Mesenchymal stem cell (in vitro differentiated cells and primary cell): Measurements from ENCODE around the gene MAN1B1.

ENCODE experiments used
- DNase-seq: peaks from one replicate; pipeline ENCODE4 v3.0.0-alpha.2; 2013
- H2AFZ ChIP-seq: one replicate; pipeline ENCODE4 v1.6.1; 2013; ENCODE audit warnings: low read depth, mild to moderate bottlenecking, control low read depth, inconsistent platforms, low read length, moderate library complexity
- H2AK5ac ChIP-seq: 2 replicates; pipeline ENCODE4 v1.6.1; 2013; ENCODE audit warnings: low read length, moderate library complexity, mild to moderate bottlenecking, inconsistent platforms; ENCODE audit not compliant: severe bottlenecking
- H2BK120ac ChIP-seq: one replicate; pipeline ENCODE4 v1.6.1; 2013; ENCODE audit warnings: low read depth, mild to moderate bottlenecking, inconsistent platforms, low read length, moderate library complexity
- H2BK12ac ChIP-seq, 2 experiments: one replicate each; pipeline ENCODE4 v1.6.1; 2013; ENCODE audit warnings: inconsistent platforms in 2 of 2, low read length in 2 of 2, mild to moderate bottlenecking in 2 of 2, moderate library complexity in 2 of 2, control low read depth in 1 of 2
- H2BK15ac ChIP-seq: one replicate; pipeline ENCODE4 v1.6.1; 2013; ENCODE audit warnings: mild to moderate bottlenecking, low read depth, inconsistent platforms; ENCODE audit not compliant: poor library complexity, severe bottlenecking
- H2BK5ac ChIP-seq: 2 replicates; pipeline ENCODE4 v1.6.1; 2013; ENCODE audit warnings: low read depth, mild to moderate bottlenecking, low read length, control low read depth, inconsistent platforms; ENCODE audit not compliant: poor library complexity, severe bottlenecking
- H3K14ac ChIP-seq, 2 experiments: one replicate each; pipeline ENCODE4 v1.6.1; 2013; ENCODE audit warnings: inconsistent platforms in 2 of 2, low read length in 2 of 2, control low read depth in 1 of 2, mild to moderate bottlenecking in 1 of 2, moderate library complexity in 1 of 2
- H3K18ac ChIP-seq, 2 experiments: one replicate each; pipeline ENCODE4 v1.6.1; 2013; ENCODE audit warnings: inconsistent platforms in 2 of 2, low read length in 2 of 2, control low read depth in 1 of 2, low read depth in 1 of 2, mild to moderate bottlenecking in 1 of 2
- H3K23ac ChIP-seq, 2 experiments: one replicate each; pipeline ENCODE4 v1.6.1; 2013; ENCODE audit warnings: inconsistent platforms in 2 of 2, low read length in 2 of 2, mild to moderate bottlenecking in 2 of 2, moderate library complexity in 2 of 2, control low read depth in 1 of 2
- H3K27ac ChIP-seq: 2 replicates; pipeline ENCODE4 v1.5.1; 2013; ENCODE audit warnings: mild to moderate bottlenecking, moderate library complexity, low read length, control low read depth, inconsistent platforms; ENCODE audit not compliant: poor library complexity, severe bottlenecking
- H3K27me3 ChIP-seq, 2 experiments: 2 replicates each; pipeline versions ENCODE4 v1.6.1 to v1.7.0; 2013; ENCODE audit warnings: low read length in 2 of 2, mild to moderate bottlenecking in 2 of 2, moderate library complexity in 2 of 2, control low read depth in 1 of 2, inconsistent platforms in 1 of 2; ENCODE audit not compliant: control insufficient read depth in 1 of 2, insufficient read depth in 1 of 2
- H3K36me3 ChIP-seq, 2 experiments: 2 replicates each; pipeline versions ENCODE4 v1.6.1 to v1.7.0; 2013; ENCODE audit warnings: low read length in 2 of 2, control low read depth in 1 of 2, inconsistent platforms in 1 of 2, low read depth in 1 of 2, mild to moderate bottlenecking in 1 of 2; ENCODE audit not compliant: insufficient read depth in 2 of 2, control insufficient read depth in 1 of 2
- H3K4ac ChIP-seq, 2 experiments: one replicate each; pipeline ENCODE4 v1.6.1; 2013; ENCODE audit warnings: inconsistent platforms in 2 of 2, low read length in 2 of 2, mild to moderate bottlenecking in 2 of 2, moderate library complexity in 2 of 2, control low read depth in 1 of 2, low read depth in 1 of 2
- H3K4me1 ChIP-seq: 2 replicates; pipeline ENCODE4 v1.6.1; 2013; ENCODE audit warnings: low read depth, low read length, control low read depth; ENCODE audit not compliant: control insufficient read depth, insufficient read depth
- H3K4me2 ChIP-seq: 2 replicates; pipeline ENCODE4 v1.6.1; 2013; ENCODE audit warnings: low read length, mild to moderate bottlenecking, inconsistent platforms; ENCODE audit not compliant: poor library complexity, severe bottlenecking
- H3K4me3 ChIP-seq, 2 experiments: 2 replicates each; pipeline versions ENCODE4 v1.5.1 to v1.7.0; 2013; ENCODE audit warnings: low read length in 2 of 2, mild to moderate bottlenecking in 2 of 2, control low read depth in 1 of 2, low read depth in 1 of 2; ENCODE audit not compliant: insufficient read depth in 1 of 2
- H3K79me1 ChIP-seq: replicated peaks from 2 replicates; pipeline ENCODE4 v1.6.1; 2013; ENCODE audit warnings: mild to moderate bottlenecking, control low read depth, low read length, inconsistent platforms; ENCODE audit not compliant: poor library complexity, severe bottlenecking
- H3K9ac ChIP-seq: 2 replicates; pipeline ENCODE4 v1.7.0; 2013; ENCODE audit warnings: mild to moderate bottlenecking, low read length, moderate library complexity
- H3K9me3 ChIP-seq: 2 replicates; pipeline ENCODE4 v1.7.0; 2013; ENCODE audit warnings: mild to moderate bottlenecking, low read length; ENCODE audit not compliant: control insufficient read depth
- H4K8ac ChIP-seq: one replicate; pipeline ENCODE4 v1.6.1; 2013; ENCODE audit warnings: inconsistent platforms, mild to moderate bottlenecking, low read length, moderate library complexity
- H4K91ac ChIP-seq: one replicate; pipeline ENCODE4 v1.6.1; 2013; ENCODE audit warnings: mild to moderate bottlenecking, low read length, inconsistent platforms
- WGBS: methylation state at CpG from one replicate; pipeline ENCODE4 v1.1.7; 2013; ENCODE audit warnings: mixed read lengths; 5-methylcytosine and 5-hydroxymethylcytosine counted together

MAN1B1 gene

DNA sequence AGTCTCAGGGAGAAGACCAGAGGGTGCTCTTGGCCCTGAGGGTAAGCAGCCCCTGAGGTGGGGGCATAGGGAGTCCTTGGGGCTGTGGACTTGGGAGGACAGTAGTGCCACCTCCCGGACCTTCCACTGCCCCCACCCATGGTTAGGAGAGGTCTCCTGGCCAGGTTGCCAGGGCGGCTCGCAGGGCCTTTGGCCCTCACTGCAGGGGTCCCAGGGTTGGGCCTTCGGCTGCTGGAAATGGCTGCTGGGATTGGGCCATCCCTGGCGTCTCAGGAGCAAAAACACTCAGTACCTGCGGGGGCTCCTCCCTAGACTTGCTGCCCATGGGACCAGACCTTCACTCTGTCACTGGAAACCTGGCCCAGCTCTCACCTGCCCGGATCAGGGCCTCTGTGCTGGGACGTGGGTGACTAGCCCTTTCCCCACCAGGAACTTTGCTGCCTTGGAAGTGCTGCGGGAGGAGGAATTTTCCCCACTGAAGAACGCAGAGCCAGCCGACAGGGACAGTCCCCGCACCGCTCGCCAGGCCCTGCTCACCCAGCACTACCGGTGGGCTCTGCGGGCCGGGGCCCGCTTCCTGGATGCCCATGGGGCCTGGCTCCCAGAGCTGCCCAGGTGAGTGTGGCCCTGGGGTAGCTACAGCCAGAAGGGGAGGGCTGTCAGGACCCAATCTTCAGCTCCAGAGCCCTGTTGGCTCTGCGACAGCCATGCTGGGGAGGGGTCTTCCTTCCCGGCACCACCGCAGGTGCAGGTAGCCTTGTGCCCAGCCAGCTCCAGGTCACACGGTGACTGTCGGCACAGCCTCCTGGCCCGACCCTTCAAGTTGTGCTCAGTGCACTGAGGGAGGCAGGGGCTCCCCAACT, 6.3 kb upstream of the MAN1B1 start:
- no peak overlapping the region for H2BK120ac ChIP-seq
- H3K4me1 ChIP-seq = peaks cover 52% of the 10 kb centered on the region
- no peak overlapping the region for H2BK15ac ChIP-seq
- no peak for DNase-seq
- no peak overlapping the region for H3K9ac ChIP-seq
- no peak overlapping the region for H3K23ac ChIP-seq
- peaks cover 45 to 46% of the 10 kb centered on the region in 2 experiments for H3K36me3 ChIP-seq
- H2AFZ ChIP-seq = no peak overlapping the region
- no peak overlapping the region for H2BK5ac ChIP-seq
- H3K4me3 ChIP-seq = no peak overlapping the region
- H2AK5ac ChIP-seq = no peak overlapping the region
- no peaks in the 10 kb centered on the region for H3K27me3 ChIP-seq
- peaks cover 27% of the 10 kb centered on the region for H3K79me1 ChIP-seq
- H3K9me3 ChIP-seq = no peaks in the 10 kb centered on the region
- H3K27ac ChIP-seq = no peak overlapping the region
- no peak overlapping the region for H4K8ac ChIP-seq
- H3K4me2 ChIP-seq = no peak overlapping the region
- H2BK12ac ChIP-seq = no peak overlapping the region
- H3K4ac ChIP-seq = no peak overlapping the region
- H4K91ac ChIP-seq = no peak overlapping the region
- no peak overlapping the region for H3K18ac ChIP-seq
- WGBS = 95% methylated on average over 21 of the region's 24 CpGs
- no peak overlapping the region for H3K14ac ChIP-seq

GRCh38 chr9:137082222-137082924, 4.4 kb upstream of the MAN1B1 start:
- no peak overlapping the region for H2BK15ac ChIP-seq
- no peak overlapping the region for H2BK5ac ChIP-seq
- H3K27me3 ChIP-seq = no peaks in the 10 kb centered on the region
- no peak overlapping the region for H2BK120ac ChIP-seq
- peak overlapping the region in 1 of 2 experiments; percentile 13 for H3K18ac ChIP-seq
- H4K8ac ChIP-seq = no peak overlapping the region
- peaks cover 51% of the 10 kb centered on the region for H3K4me1 ChIP-seq
- peaks cover 37% of the 10 kb centered on the region for H3K79me1 ChIP-seq
- no peak for DNase-seq
- peak overlapping the region; percentile 74 for H3K9ac ChIP-seq
- peak overlapping the region; percentile 85 for H3K27ac ChIP-seq
- H2AFZ ChIP-seq = no peak overlapping the region
- H2AK5ac ChIP-seq = peak overlapping the region; percentile 29
- H3K9me3 ChIP-seq = no peaks in the 10 kb centered on the region
- peak overlapping the region in 1 of 2 experiments; percentile 25 for H3K4me3 ChIP-seq
- H4K91ac ChIP-seq = no peak overlapping the region
- H3K36me3 ChIP-seq = peaks cover 45 to 46% of the 10 kb centered on the region in 2 experiments
- no peak overlapping the region for H3K23ac ChIP-seq
- H2BK12ac ChIP-seq = peak overlapping the region in 1 of 2 experiments; percentile 37
- no peak overlapping the region for H3K4me2 ChIP-seq
- WGBS = 96% methylated on average over 16 of the region's 16 CpGs
- H3K4ac ChIP-seq = peak overlapping the region in 1 of 2 experiments; percentile 37
- H3K14ac ChIP-seq = peak overlapping the region in 1 of 2 experiments; percentile 5

GRCh38 chr9:137082925-137083290, 3.9 kb upstream of the MAN1B1 start:
- Histone ChIP-seq H3K36me3 (peaks cover 45 to 46% of the 10 kb centered on the region in 2 experiments), H3K27me3 (no peaks in the 10 kb centered on the region), H3K9ac (peak overlapping the region; percentile 74), H3K4me2 (no peak overlapping the region), H2AFZ (no peak overlapping the region), H2BK15ac (peak overlapping the region; percentile 13), H4K8ac (no peak overlapping the region), H3K23ac (no peak overlapping the region), H2BK12ac (peak overlapping the region in 1 of 2 experiments; percentile 37), H3K4ac (peak overlapping the region in 1 of 2 experiments; percentile 37), H4K91ac (peak overlapping the region; percentile 57), H2AK5ac (peak overlapping the region; percentile 70), H2BK5ac (no peak overlapping the region), H3K4me3 (peak overlapping the region; percentile 9 to 25), H3K4me1 (peaks cover 51% of the 10 kb centered on the region), H3K18ac (peak overlapping the region in 1 of 2 experiments; percentile 13), H3K9me3 (no peaks in the 10 kb centered on the region), H2BK120ac (no peak overlapping the region), H3K27ac (peak overlapping the region; percentile 85), H3K79me1 (peaks cover 38% of the 10 kb centered on the region), H3K14ac (peak overlapping the region in 1 of 2 experiments; percentile 9)
- WGBS = 82% methylated on average over 8 of the region's 8 CpGs
- DNase-seq = no peak
